Mesenchymal stem cell (in vitro differentiated cells and primary cell): ENCODE data around the gene ERG.

Experiments
- DNase-seq: peaks from one replicate; pipeline ENCODE4 v3.0.0-alpha.2; 2013
- H2AFZ ChIP-seq: one replicate; pipeline ENCODE4 v1.6.1; 2013; ENCODE audit warnings: low read depth, mild to moderate bottlenecking, control low read depth, inconsistent platforms, low read length, moderate library complexity
- H2AK5ac ChIP-seq: 2 replicates; pipeline ENCODE4 v1.6.1; 2013; ENCODE audit warnings: low read length, moderate library complexity, mild to moderate bottlenecking, inconsistent platforms; ENCODE audit not compliant: severe bottlenecking
- H2BK120ac ChIP-seq: one replicate; pipeline ENCODE4 v1.6.1; 2013; ENCODE audit warnings: low read depth, mild to moderate bottlenecking, inconsistent platforms, low read length, moderate library complexity
- H2BK12ac ChIP-seq, 2 experiments: one replicate each; pipeline ENCODE4 v1.6.1; 2013; ENCODE audit warnings: inconsistent platforms in 2 of 2, low read length in 2 of 2, mild to moderate bottlenecking in 2 of 2, moderate library complexity in 2 of 2, control low read depth in 1 of 2
- H2BK15ac ChIP-seq: one replicate; pipeline ENCODE4 v1.6.1; 2013; ENCODE audit warnings: mild to moderate bottlenecking, low read depth, inconsistent platforms; ENCODE audit not compliant: poor library complexity, severe bottlenecking
- H2BK5ac ChIP-seq: 2 replicates; pipeline ENCODE4 v1.6.1; 2013; ENCODE audit warnings: low read depth, mild to moderate bottlenecking, low read length, control low read depth, inconsistent platforms; ENCODE audit not compliant: poor library complexity, severe bottlenecking
- H3K14ac ChIP-seq, 2 experiments: one replicate each; pipeline ENCODE4 v1.6.1; 2013; ENCODE audit warnings: inconsistent platforms in 2 of 2, low read length in 2 of 2, control low read depth in 1 of 2, mild to moderate bottlenecking in 1 of 2, moderate library complexity in 1 of 2
- H3K18ac ChIP-seq, 2 experiments: one replicate each; pipeline ENCODE4 v1.6.1; 2013; ENCODE audit warnings: inconsistent platforms in 2 of 2, low read length in 2 of 2, control low read depth in 1 of 2, low read depth in 1 of 2, mild to moderate bottlenecking in 1 of 2
- H3K23ac ChIP-seq, 2 experiments: one replicate each; pipeline ENCODE4 v1.6.1; 2013; ENCODE audit warnings: inconsistent platforms in 2 of 2, low read length in 2 of 2, mild to moderate bottlenecking in 2 of 2, moderate library complexity in 2 of 2, control low read depth in 1 of 2
- H3K27ac ChIP-seq: 2 replicates; pipeline ENCODE4 v1.5.1; 2013; ENCODE audit warnings: mild to moderate bottlenecking, moderate library complexity, low read length, control low read depth, inconsistent platforms; ENCODE audit not compliant: poor library complexity, severe bottlenecking
- H3K27me3 ChIP-seq, 2 experiments: 2 replicates each; pipeline versions ENCODE4 v1.6.1 to v1.7.0; 2013; ENCODE audit warnings: low read length in 2 of 2, mild to moderate bottlenecking in 2 of 2, moderate library complexity in 2 of 2, control low read depth in 1 of 2, inconsistent platforms in 1 of 2; ENCODE audit not compliant: control insufficient read depth in 1 of 2, insufficient read depth in 1 of 2
- H3K36me3 ChIP-seq, 2 experiments: 2 replicates each; pipeline versions ENCODE4 v1.6.1 to v1.7.0; 2013; ENCODE audit warnings: low read length in 2 of 2, control low read depth in 1 of 2, inconsistent platforms in 1 of 2, low read depth in 1 of 2, mild to moderate bottlenecking in 1 of 2; ENCODE audit not compliant: insufficient read depth in 2 of 2, control insufficient read depth in 1 of 2
- H3K4ac ChIP-seq, 2 experiments: one replicate each; pipeline ENCODE4 v1.6.1; 2013; ENCODE audit warnings: inconsistent platforms in 2 of 2, low read length in 2 of 2, mild to moderate bottlenecking in 2 of 2, moderate library complexity in 2 of 2, control low read depth in 1 of 2, low read depth in 1 of 2
- H3K4me1 ChIP-seq: 2 replicates; pipeline ENCODE4 v1.6.1; 2013; ENCODE audit warnings: low read depth, low read length, control low read depth; ENCODE audit not compliant: control insufficient read depth, insufficient read depth
- H3K4me2 ChIP-seq: 2 replicates; pipeline ENCODE4 v1.6.1; 2013; ENCODE audit warnings: low read length, mild to moderate bottlenecking, inconsistent platforms; ENCODE audit not compliant: poor library complexity, severe bottlenecking
- H3K4me3 ChIP-seq, 2 experiments: 2 replicates each; pipeline versions ENCODE4 v1.5.1 to v1.7.0; 2013; ENCODE audit warnings: low read length in 2 of 2, mild to moderate bottlenecking in 2 of 2, control low read depth in 1 of 2, low read depth in 1 of 2; ENCODE audit not compliant: insufficient read depth in 1 of 2
- H3K79me1 ChIP-seq: replicated peaks from 2 replicates; pipeline ENCODE4 v1.6.1; 2013; ENCODE audit warnings: mild to moderate bottlenecking, control low read depth, low read length, inconsistent platforms; ENCODE audit not compliant: poor library complexity, severe bottlenecking
- H3K9ac ChIP-seq: 2 replicates; pipeline ENCODE4 v1.7.0; 2013; ENCODE audit warnings: mild to moderate bottlenecking, low read length, moderate library complexity
- H3K9me3 ChIP-seq: 2 replicates; pipeline ENCODE4 v1.7.0; 2013; ENCODE audit warnings: mild to moderate bottlenecking, low read length; ENCODE audit not compliant: control insufficient read depth
- H4K8ac ChIP-seq: one replicate; pipeline ENCODE4 v1.6.1; 2013; ENCODE audit warnings: inconsistent platforms, mild to moderate bottlenecking, low read length, moderate library complexity
- H4K91ac ChIP-seq: one replicate; pipeline ENCODE4 v1.6.1; 2013; ENCODE audit warnings: mild to moderate bottlenecking, low read length, inconsistent platforms
- WGBS: methylation state at CpG from one replicate; pipeline ENCODE4 v1.1.7; 2013; ENCODE audit warnings: mixed read lengths; 5-methylcytosine and 5-hydroxymethylcytosine counted together

ERG gene

DNA sequence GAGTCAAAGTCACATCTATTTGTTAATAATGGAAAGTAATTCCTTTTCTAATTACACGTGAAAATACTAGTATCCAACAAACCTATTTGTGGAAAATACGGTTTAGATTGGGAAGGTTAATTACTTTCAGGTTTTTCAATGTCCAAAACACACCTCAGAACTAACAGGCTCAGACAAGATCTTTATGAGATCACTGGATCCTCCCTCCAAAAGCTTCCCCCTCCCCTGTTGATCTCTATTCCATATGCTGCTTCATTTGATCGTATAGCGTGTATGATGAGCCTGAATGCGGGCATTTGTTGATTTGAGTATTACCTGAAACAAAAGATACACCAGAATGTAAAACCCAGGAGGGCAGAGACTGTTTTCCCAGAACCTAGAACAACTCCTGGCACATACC, 26.5 kb downstream of the ERG start:
- no peaks in the 10 kb centered on the region for H3K27me3 ChIP-seq
- no peak overlapping the region for H3K18ac ChIP-seq
- 100% methylated on average over 4 of the region's 5 CpGs for WGBS
- H3K36me3 ChIP-seq = no peaks in the 10 kb centered on the region
- H2AK5ac ChIP-seq = no peak overlapping the region
- H2BK120ac ChIP-seq = no peak overlapping the region
- no peak for DNase-seq
- H2BK12ac ChIP-seq = no peak overlapping the region
- H3K9me3 ChIP-seq = no peaks in the 10 kb centered on the region
- H2AFZ ChIP-seq = no peak overlapping the region
- no peak overlapping the region for H2BK15ac ChIP-seq
- no peak overlapping the region for H3K27ac ChIP-seq
- H3K4me3 ChIP-seq = no peak overlapping the region
- no peak overlapping the region for H4K8ac ChIP-seq
- H3K4ac ChIP-seq = no peak overlapping the region
- no peak overlapping the region for H4K91ac ChIP-seq
- H3K79me1 ChIP-seq = no peaks in the 10 kb centered on the region
- H2BK5ac ChIP-seq = no peak overlapping the region
- no peak overlapping the region for H3K14ac ChIP-seq
- peaks cover 7% of the 10 kb centered on the region for H3K4me1 ChIP-seq
- no peak overlapping the region for H3K23ac ChIP-seq
- no peak overlapping the region for H3K9ac ChIP-seq
- H3K4me2 ChIP-seq = no peak overlapping the region

DNA sequence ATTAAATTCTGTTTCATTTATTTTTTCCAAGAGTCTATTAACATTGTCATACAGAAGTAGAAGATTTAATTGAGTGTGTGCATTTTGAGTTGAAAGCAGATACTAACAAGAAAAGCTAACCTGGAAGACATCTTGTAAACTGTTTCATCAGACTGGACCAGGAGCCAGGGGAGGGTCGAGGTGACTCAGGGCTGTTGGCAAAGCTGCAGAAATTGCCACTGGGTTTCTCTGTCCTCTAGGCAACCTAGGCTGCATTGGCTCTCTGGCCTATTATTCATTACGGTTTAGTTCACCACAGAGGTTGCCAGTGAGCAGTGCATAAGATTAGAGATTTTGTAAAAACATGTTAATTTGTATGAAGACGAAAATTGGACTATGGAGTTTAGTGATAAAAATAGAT, 27.5 kb downstream of the ERG start:
- no peak overlapping the region for H3K18ac ChIP-seq
- no peak overlapping the region for H3K9ac ChIP-seq
- WGBS = 85% methylated on average over 2 of the region's 3 CpGs
- H3K36me3 ChIP-seq = no peaks in the 10 kb centered on the region
- DNase-seq = no peak
- no peak overlapping the region for H2BK12ac ChIP-seq
- H4K8ac ChIP-seq = no peak overlapping the region
- no peak overlapping the region for H2BK5ac ChIP-seq
- no peak overlapping the region for H2BK120ac ChIP-seq
- H3K23ac ChIP-seq = no peak overlapping the region
- H3K4me3 ChIP-seq = no peak overlapping the region
- peaks cover 7% of the 10 kb centered on the region for H3K4me1 ChIP-seq
- H3K14ac ChIP-seq = no peak overlapping the region
- no peak overlapping the region for H3K4ac ChIP-seq
- no peaks in the 10 kb centered on the region for H3K27me3 ChIP-seq
- no peak overlapping the region for H3K27ac ChIP-seq
- no peaks in the 10 kb centered on the region for H3K9me3 ChIP-seq
- H2BK15ac ChIP-seq = no peak overlapping the region
- no peak overlapping the region for H2AK5ac ChIP-seq
- no peaks in the 10 kb centered on the region for H3K79me1 ChIP-seq
- H2AFZ ChIP-seq = no peak overlapping the region
- no peak overlapping the region for H4K91ac ChIP-seq
- H3K4me2 ChIP-seq = no peak overlapping the region

- H3K9ac ChIP-seq = no peak overlapping the region
- no peak overlapping the region for H4K8ac ChIP-seq
- H3K36me3 ChIP-seq = no peaks in the 10 kb centered on the region
- no peak overlapping the region for H4K91ac ChIP-seq
- H2BK5ac ChIP-seq = no peak overlapping the region
- WGBS = no CpG with 5 or more reads among the region's 1 CpG
- H3K79me1 ChIP-seq = no peaks in the 10 kb centered on the region
- peaks cover 7% of the 10 kb centered on the region for H3K4me1 ChIP-seq
- H3K4me3 ChIP-seq = no peak overlapping the region
- no peak overlapping the region for H2BK12ac ChIP-seq
- no peak overlapping the region for H2BK120ac ChIP-seq
- H3K4me2 ChIP-seq = no peak overlapping the region
- H2AK5ac ChIP-seq = no peak overlapping the region
- no peak overlapping the region for H3K18ac ChIP-seq
- H2AFZ ChIP-seq = no peak overlapping the region
- no peak overlapping the region for H2BK15ac ChIP-seq
- H3K14ac ChIP-seq = no peak overlapping the region
- no peak overlapping the region for H3K4ac ChIP-seq
- DNase-seq = no peak
- H3K27ac ChIP-seq = no peak overlapping the region
- H3K27me3 ChIP-seq = no peaks in the 10 kb centered on the region
- H3K9me3 ChIP-seq = no peaks in the 10 kb centered on the region
- H3K23ac ChIP-seq = no peak overlapping the region
Observed at GRCh38 chr21:38469642-38470041, 28.6 kb downstream of the ERG start.

DNA sequence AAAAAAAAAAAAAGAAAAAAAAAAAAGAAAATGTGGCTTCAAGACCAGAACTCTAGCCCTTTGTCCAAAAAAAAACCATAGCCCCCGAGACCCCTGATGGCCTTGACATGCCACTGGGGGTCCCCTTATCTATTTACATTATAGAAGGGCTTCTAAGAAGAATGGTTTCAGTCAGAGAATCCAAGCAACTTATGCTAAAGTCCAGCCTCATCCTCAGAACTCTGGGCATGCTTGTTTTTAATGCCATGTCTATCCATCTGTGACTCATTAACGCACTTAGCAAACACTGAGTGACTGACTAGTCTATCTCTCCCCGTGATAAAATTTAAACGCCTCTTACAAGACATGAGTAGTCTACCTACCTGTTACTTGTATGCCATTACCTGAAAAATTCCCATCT, 29.3 kb downstream of the ERG start:
- Histone ChIP-seq H3K4me1 (peaks cover 4% of the 10 kb centered on the region), H3K14ac (no peak overlapping the region), H2BK12ac (no peak overlapping the region), H2BK5ac (no peak overlapping the region), H3K18ac (no peak overlapping the region), H3K9ac (no peak overlapping the region), H2BK120ac (no peak overlapping the region), H3K27ac (no peak overlapping the region), H2BK15ac (no peak overlapping the region), H3K23ac (no peak overlapping the region), H3K4ac (no peak overlapping the region), H3K36me3 (no peaks in the 10 kb centered on the region), H4K8ac (no peak overlapping the region), H4K91ac (no peak overlapping the region), H2AFZ (no peak overlapping the region), H3K9me3 (no peaks in the 10 kb centered on the region), H3K4me2 (no peak overlapping the region), H3K79me1 (no peaks in the 10 kb centered on the region), H3K27me3 (no peaks in the 10 kb centered on the region), H2AK5ac (no peak overlapping the region), H3K4me3 (no peak overlapping the region)
- DNase-seq = no peak
- WGBS = 81% methylated on average over 3 of the region's 4 CpGs
